GM23248 (cell line): ENCODE measurements around the gene SOCS2.

Experiments
- EZH2 ChIP-seq: fragments of 200-600 bp; sonication (generic); IDR thresholded peaks from 2 replicates; pipeline ENCODE4 v1.6.1; 2018; ENCODE audit warnings: antibody characterized with exemption, mild to moderate bottlenecking; ENCODE audit not compliant: insufficient read depth, poor library complexity, severe bottlenecking
- EZH2phosphoT487 ChIP-seq: fragments of 200-600 bp; sonication (generic); IDR thresholded peaks from 2 replicates; pipeline ENCODE4 v1.6.1; 2018; ENCODE audit warnings: antibody characterized with exemption, moderate library complexity, mild to moderate bottlenecking, low read depth; ENCODE audit not compliant: insufficient read depth

DNA sequence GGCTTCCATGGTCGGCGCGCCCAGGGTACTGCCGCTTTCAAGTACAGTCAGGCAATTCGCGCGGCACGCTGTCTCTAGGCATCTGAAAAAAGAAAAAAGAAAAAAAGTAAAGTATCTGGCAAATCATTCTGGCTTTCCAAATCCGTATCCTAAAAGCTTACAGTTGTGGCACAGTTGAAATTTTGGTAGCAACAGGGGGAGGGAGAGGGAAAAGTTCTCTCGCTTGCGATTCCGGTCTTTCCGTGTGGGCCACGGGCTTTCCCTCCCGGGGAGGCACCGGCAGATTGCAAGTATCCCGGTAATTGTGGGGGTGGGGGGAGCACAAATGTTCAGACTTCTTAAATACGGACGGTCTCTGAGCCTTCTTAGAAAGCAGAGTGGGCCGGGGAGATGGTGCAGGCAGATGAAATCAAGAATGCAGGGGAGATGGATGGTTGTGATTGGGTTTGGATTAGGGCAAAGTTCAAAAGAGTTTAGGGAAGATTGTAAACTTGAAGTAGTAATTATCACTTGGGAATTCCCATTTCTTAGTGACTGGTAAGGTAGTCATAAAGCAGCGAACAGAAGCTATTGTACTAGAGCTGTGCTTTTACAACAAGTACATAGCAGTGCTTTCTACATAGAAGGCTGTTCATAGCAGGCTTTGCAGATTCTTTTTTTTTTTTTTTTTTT is 1.2 kb downstream of the SOCS2 start:
- no peak for TF ChIP-seq EZH2phosphoT487
- no peak for TF ChIP-seq EZH2
